Liver (tissue), 9 donors: ENCODE results near the gene PLEKHA6. TPM values are rescaled to one million over a fixed set of nuclear protein-coding genes. Genes with fewer than 3 reads are reported as not detected.

Experiments used
- DNase-seq: peaks from one replicate; pipeline ENCODE4 v3.0.0-alpha.2; 2017; ENCODE audit warnings: low spot score
- H3K27ac ChIP-seq, 2 donors: one replicate each; pipeline ENCODE4 v1.7.0; 2013; ENCODE audit warnings: inconsistent platforms in 2 of 2, low read length in 2 of 2, control low read depth in 1 of 2, low read depth in 1 of 2, mild to moderate bottlenecking in 1 of 2
- H3K27me3 ChIP-seq, 4 donors: one replicate each; pipeline versions ENCODE4 v1.6.1 to v1.7.0; 2013; ENCODE audit warnings: low read length in 3 of 4, inconsistent platforms in 1 of 4, mild to moderate bottlenecking in 1 of 4, moderate library complexity in 1 of 4; ENCODE audit not compliant: control insufficient read depth in 4 of 4, insufficient read depth in 4 of 4
- H3K36me3 ChIP-seq, 4 donors: one replicate each; pipeline versions ENCODE4 v1.6.1 to v1.7.0; 2013; ENCODE audit warnings: low read length in 3 of 4, mild to moderate bottlenecking in 3 of 4, low read depth in 1 of 4, moderate library complexity in 1 of 4; ENCODE audit not compliant: control insufficient read depth in 4 of 4, insufficient read depth in 3 of 4
- H3K4me1 ChIP-seq, 4 donors: one replicate each; pipeline versions ENCODE4 v1.6.1 to v1.7.0; 2013; ENCODE audit warnings: low read length in 3 of 4, mild to moderate bottlenecking in 3 of 4, moderate library complexity in 1 of 4; ENCODE audit not compliant: control insufficient read depth in 4 of 4, insufficient read depth in 4 of 4
- H3K4me3 ChIP-seq, 3 donors: one replicate each; pipeline versions ENCODE4 v1.6.1 to v1.7.0; 2013; ENCODE audit warnings: low read length in 3 of 3, control low read depth in 1 of 3, low read depth in 1 of 3, mild to moderate bottlenecking in 1 of 3
- H3K9ac ChIP-seq, 2 donors: one replicate each; pipeline ENCODE4 v1.7.0; 2013; ENCODE audit warnings: low read length in 2 of 2, mild to moderate bottlenecking in 2 of 2, moderate library complexity in 2 of 2, control low read depth in 1 of 2, low read depth in 1 of 2
- H3K9me3 ChIP-seq, 4 donors: one replicate each; pipeline versions ENCODE4 v1.6.1 to v1.7.0; 2013; ENCODE audit warnings: low read length in 3 of 4; ENCODE audit not compliant: control insufficient read depth in 4 of 4
- ATF3 ChIP-seq: IDR thresholded peaks from 2 replicates; pipeline ENCODE4 v1.6.1; 2016; ENCODE audit warnings: antibody characterized with exemption
- CTCF ChIP-seq: fragments of 150-350 bp; IDR thresholded peaks from 2 replicates; pipeline ENCODE4 v1.5.1; 2017; ENCODE audit warnings: improper control_type of control experiment, low read depth, low read length; ENCODE audit not compliant: missing input control
- EGR1 ChIP-seq, 2 donors: IDR thresholded peaks; 2 replicates each; pipeline ENCODE4 v1.6.1; 2016 to 2018; ENCODE audit warnings: antibody characterized with exemption in 2 of 2, low read depth in 2 of 2
- FOXA1 ChIP-seq: IDR thresholded peaks from 2 replicates; pipeline ENCODE4 v1.6.1; 2016; ENCODE audit warnings: antibody characterized with exemption
- GABPA ChIP-seq, 2 donors: IDR thresholded peaks in 1 of 2; conservative IDR thresholded peaks in 1 of 2; 2 replicates each; pipeline ENCODE4 v1.6.1; 2016; ENCODE audit warnings: antibody characterized with exemption in 2 of 2, mild to moderate bottlenecking in 1 of 2, moderate library complexity in 1 of 2
- HNF4A ChIP-seq, 2 donors: conservative IDR thresholded peaks; 2 replicates each; pipeline ENCODE4 v1.6.1; 2016; ENCODE audit warnings: antibody characterized with exemption in 2 of 2, mild to moderate bottlenecking in 2 of 2
- HNF4G ChIP-seq: IDR thresholded peaks from 2 replicates; pipeline ENCODE4 v1.6.1; 2016; ENCODE audit warnings: antibody characterized with exemption
- JUND ChIP-seq, 2 donors: IDR thresholded peaks; 2 replicates each; pipeline ENCODE4 v1.6.1; 2016; ENCODE audit warnings: antibody characterized with exemption in 2 of 2
- MAX ChIP-seq: IDR thresholded peaks from 2 replicates; pipeline ENCODE4 v1.6.1; 2016; ENCODE audit warnings: antibody characterized with exemption
- NR2F2 ChIP-seq: IDR thresholded peaks from 2 replicates; pipeline ENCODE4 v1.6.1; 2016; ENCODE audit warnings: antibody characterized with exemption
- RAD21 ChIP-seq, 2 donors: IDR thresholded peaks; 2 replicates each; pipeline ENCODE4 v1.6.1; 2016; ENCODE audit warnings: antibody characterized with exemption in 2 of 2, mild to moderate bottlenecking in 2 of 2
- REST ChIP-seq: IDR thresholded peaks from 2 replicates; pipeline ENCODE4 v1.6.1; 2016; ENCODE audit warnings: antibody characterized with exemption, mild to moderate bottlenecking
- RXRA ChIP-seq, 2 donors: IDR thresholded peaks; 2 replicates each; pipeline ENCODE4 v1.6.1; 2017 to 2018; ENCODE audit warnings: antibody characterized with exemption in 2 of 2, mild to moderate bottlenecking in 1 of 2
- SP1 ChIP-seq: IDR thresholded peaks from 2 replicates; pipeline ENCODE4 v1.6.1; 2018; ENCODE audit warnings: antibody characterized with exemption, mild to moderate bottlenecking
- TAF1 ChIP-seq: conservative IDR thresholded peaks from 2 replicates; pipeline ENCODE4 v1.6.1; 2016; ENCODE audit warnings: antibody characterized with exemption, mild to moderate bottlenecking
- YY1 ChIP-seq: IDR thresholded peaks from 2 replicates; pipeline ENCODE4 v1.6.1; 2016; ENCODE audit warnings: antibody characterized with exemption, mild to moderate bottlenecking
- ZBTB33 ChIP-seq: IDR thresholded peaks from 2 replicates; pipeline ENCODE4 v1.6.1; 2016; ENCODE audit warnings: antibody characterized with exemption
- WGBS: extraction: QIAGEN DNeasy Blood & Tissue Kit; methylation state at CpG from one replicate; pipeline ENCODE4 v1.1.7; 2013; 5-methylcytosine and 5-hydroxymethylcytosine counted together
- polyA plus RNA-seq, 2 donors: library from polyadenylated mRNA; stranded (reverse) in 1 of 2; unstranded in 1 of 2; fragments of 200-250 nt in 1 of 2; fragments of >200 nt in 1 of 2; fragmentation: Nextera tagmentation in 1 of 2; extraction: Ambion mirVana in 1 of 2; gene quantifications; one replicate each; pipeline versions ENCODE4 v1.2.1 to v1.2.3, GENCODE V29; 2013 to 2015
- total RNA-seq, 2 donors: library from RNA; depleted of rRNA; stranded (reverse); fragments of >200 nt; gene quantifications; one replicate each; pipeline ENCODE4 v1.2.3, GENCODE V29; 2014
- donor health status: healthy.
- donor health status: healthy.
- donor health status: healthy.
- donor health status: healthy.
- donor health status: healthy.

The PLEKHA6 gene
- total and polyA plus RNA-seq, 4 donors, result 5.3 to 12.8 (median 7.6) TPM

GRCh38 chr1:204278251-204278650 lies 81.5 kb downstream of the PLEKHA6 start:
- no peaks in the 10 kb centered on the region for H3K27me3 ChIP-seq
- H3K9me3 ChIP-seq, result no peaks in the 10 kb centered on the region
- peaks cover 4 to 64% (median 55%) of the 10 kb centered on the region in 4 donors for H3K4me1 ChIP-seq
- no peak overlapping the region for H3K4me3 ChIP-seq
- TF ChIP-seq HNF4A (conservative IDR thresholded peaks at IDR 0.05) (peak in 1 of 2 donors; percentile 27), YY1 (no peak), MAX (no peak), RXRA (IDR thresholded peaks at IDR 0.05) (peak in 1 of 2 donors; percentile 42), RAD21 (IDR thresholded peaks at IDR 0.05) (peak in 1 of 2 donors; percentile 6)
- DNase-seq, result no peak
- H3K36me3 ChIP-seq, result peaks cover 5 to 19% (median 9%) of the 10 kb centered on the region in 4 donors
- 36% methylated on average over 4 of the region's 4 CpGs for WGBS
- no peak overlapping the region for H3K9ac ChIP-seq
- peak overlapping the region in 1 of 2 donors; percentile 51 for H3K27ac ChIP-seq

- no peak for DNase-seq
- no peaks in the 10 kb centered on the region for H3K9me3 ChIP-seq
- H3K36me3 ChIP-seq, result peaks cover 9 to 25% (median 14%) of the 10 kb centered on the region in 4 donors
- 80% methylated on average over 14 of the region's 14 CpGs for WGBS
- no peak overlapping the region for H3K9ac ChIP-seq
- H3K27me3 ChIP-seq, result no peaks in the 10 kb centered on the region
- H3K4me3 ChIP-seq, result no peak overlapping the region
- TF ChIP-seq EGR1 (IDR thresholded peaks at IDR 0.05; ENCODE audit: low read depth in 2 of 2) (no peak), TAF1 (no peak), ZBTB33 (no peak), JUND (IDR thresholded peaks at IDR 0.05) (no peak), FOXA1 (no peak), RAD21 (IDR thresholded peaks at IDR 0.05) (no peak), SP1 (no peak), GABPA (IDR thresholded peaks at IDR 0.05 in 1 of 2, conservative IDR thresholded peaks at IDR 0.05 in 1 of 2) (no peak), REST (no peak), NR2F2 (no peak), HNF4A (conservative IDR thresholded peaks at IDR 0.05) (no peak), CTCF (no peak), HNF4G (no peak), ATF3 (no peak), YY1 (no peak), MAX (no peak)
- peak overlapping the region in 1 of 2 donors; percentile 51 for H3K27ac ChIP-seq
- peaks cover 4 to 62% (median 54%) of the 10 kb centered on the region in 4 donors for H3K4me1 ChIP-seq
Measured at GRCh38 chr1:204277563-204278219, 82.0 kb downstream of the PLEKHA6 start.
